KOPT-K1 (cell line): ENCODE measurements around the gene ARHGAP26.

Experiments used
- H3K27ac ChIP-seq: fragments of 200-600 bp; sonication (generic); 2 replicates; pipeline ENCODE4 v1.5.1; 2016; ENCODE audit warnings: antibody characterized with exemption, mild to moderate bottlenecking, low read depth, low read length; ENCODE audit not compliant: poor library complexity, severe bottlenecking
- H3K36me3 ChIP-seq: fragments of 200-600 bp; sonication (generic); 2 replicates; pipeline ENCODE4 v1.5.1; 2017; ENCODE audit warnings: antibody characterized with exemption, mild to moderate bottlenecking, low read length, moderate library complexity; ENCODE audit not compliant: insufficient read depth
- H3K9me3 ChIP-seq: fragments of 200-600 bp; sonication (generic); 2 replicates; pipeline ENCODE4 v1.5.1; 2017; ENCODE audit warnings: antibody characterized with exemption, low read length, mild to moderate bottlenecking; ENCODE audit not compliant: insufficient read depth, poor library complexity, severe bottlenecking

Gene ARHGAP26

GRCh38 chr5:142969624-142970439 lies 199.7 kb downstream of the ARHGAP26 start:
- H3K9me3 ChIP-seq, result no peaks in the 10 kb centered on the region
- no peaks in the 10 kb centered on the region for H3K36me3 ChIP-seq
- no peak overlapping the region for H3K27ac ChIP-seq

GRCh38 chr5:142970440-142971030 lies 200.4 kb downstream of the ARHGAP26 start:
- Histone ChIP-seq H3K9me3 (no peaks in the 10 kb centered on the region), H3K36me3 (no peaks in the 10 kb centered on the region), H3K27ac (no peak overlapping the region)

DNA sequence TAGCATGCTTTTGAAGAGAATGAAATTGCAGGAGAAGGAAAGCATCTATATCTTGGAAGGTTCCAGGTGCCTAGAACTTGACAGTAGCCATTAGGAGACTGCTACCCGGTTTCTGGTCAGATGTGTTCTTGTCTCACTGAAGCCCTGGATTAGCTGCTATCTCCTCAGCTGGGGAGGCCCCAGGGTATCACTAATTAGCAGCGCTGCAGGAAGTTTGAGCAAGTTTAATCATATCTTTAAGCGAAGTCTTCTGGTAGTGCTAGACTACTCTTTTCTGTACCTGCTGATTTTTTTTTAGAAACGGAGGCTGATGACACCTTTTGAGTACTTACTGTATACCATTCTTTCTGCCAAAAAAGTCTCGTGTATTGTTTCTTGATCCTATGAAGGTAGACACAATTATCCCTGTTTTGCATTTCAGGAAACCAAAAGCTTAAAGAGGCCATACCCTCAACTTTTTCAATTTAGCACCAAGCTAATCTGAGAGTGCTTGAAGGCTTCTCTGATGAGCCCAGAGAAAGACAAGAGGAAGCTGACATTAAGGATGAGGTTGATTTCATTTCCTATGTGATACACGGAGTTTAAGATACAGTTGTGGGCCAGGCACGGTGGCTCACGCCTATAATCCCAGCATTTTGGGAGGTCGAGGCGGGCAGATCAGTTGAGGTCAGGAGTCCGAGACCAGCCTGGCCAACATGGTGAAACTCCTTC lies 201.3 kb downstream of the ARHGAP26 start:
- H3K9me3 ChIP-seq, result no peaks in the 10 kb centered on the region
- no peak overlapping the region for H3K27ac ChIP-seq
- H3K36me3 ChIP-seq, result no peaks in the 10 kb centered on the region

DNA sequence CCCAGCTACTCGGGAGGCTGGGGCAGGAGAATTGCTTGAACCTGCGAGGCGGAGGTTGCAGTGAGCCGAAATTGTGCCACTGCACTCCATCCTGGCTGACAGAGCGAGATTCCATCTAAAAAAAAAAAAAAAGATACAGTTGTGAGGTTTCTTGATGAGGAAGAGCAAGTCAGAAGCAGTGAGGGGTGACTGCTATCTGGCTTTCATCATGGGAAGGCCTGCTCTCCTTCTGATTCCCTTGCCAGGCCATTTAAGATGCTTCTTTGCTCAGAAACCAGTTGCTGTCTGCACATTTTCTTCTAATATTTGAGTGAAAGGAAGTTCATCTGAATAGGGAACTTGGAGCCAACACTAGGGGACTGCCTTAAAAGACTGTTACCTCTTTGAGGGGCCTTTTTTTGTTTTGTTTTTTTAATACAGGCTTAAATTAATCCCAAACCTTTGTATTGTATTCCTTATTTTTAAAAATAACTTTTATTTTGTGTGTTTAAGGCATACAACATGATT lies 201.9 kb downstream of the ARHGAP26 start:
- Histone ChIP-seq H3K36me3 (no peaks in the 10 kb centered on the region), H3K9me3 (no peaks in the 10 kb centered on the region), H3K27ac (no peak overlapping the region)

GRCh38 chr5:142973932-142974331 lies 203.8 kb downstream of the ARHGAP26 start:
- no peaks in the 10 kb centered on the region for H3K9me3 ChIP-seq
- no peaks in the 10 kb centered on the region for H3K36me3 ChIP-seq
- H3K27ac ChIP-seq, result no peak overlapping the region

DNA sequence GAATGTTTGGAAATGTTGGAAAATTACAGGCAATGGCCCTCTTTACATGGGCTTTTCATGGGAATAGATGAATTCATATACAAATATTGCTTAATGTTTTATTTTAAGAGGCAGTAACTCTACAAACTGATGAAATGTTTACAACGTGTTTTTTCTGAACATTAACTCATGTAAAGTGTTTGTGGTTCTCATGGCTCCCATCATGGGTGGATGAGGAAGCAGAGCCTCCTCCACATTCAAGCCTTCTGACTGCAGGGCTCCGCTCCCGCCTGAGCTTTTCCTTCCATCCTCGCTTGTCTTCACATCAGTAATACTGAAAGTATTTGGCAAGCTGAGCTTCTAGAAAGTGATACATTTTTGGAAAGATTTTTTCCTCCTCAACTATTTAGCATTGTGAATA lies 204.2 kb downstream of the ARHGAP26 start:
- H3K9me3 ChIP-seq, result no peaks in the 10 kb centered on the region
- H3K27ac ChIP-seq, result no peak overlapping the region
- no peaks in the 10 kb centered on the region for H3K36me3 ChIP-seq

DNA sequence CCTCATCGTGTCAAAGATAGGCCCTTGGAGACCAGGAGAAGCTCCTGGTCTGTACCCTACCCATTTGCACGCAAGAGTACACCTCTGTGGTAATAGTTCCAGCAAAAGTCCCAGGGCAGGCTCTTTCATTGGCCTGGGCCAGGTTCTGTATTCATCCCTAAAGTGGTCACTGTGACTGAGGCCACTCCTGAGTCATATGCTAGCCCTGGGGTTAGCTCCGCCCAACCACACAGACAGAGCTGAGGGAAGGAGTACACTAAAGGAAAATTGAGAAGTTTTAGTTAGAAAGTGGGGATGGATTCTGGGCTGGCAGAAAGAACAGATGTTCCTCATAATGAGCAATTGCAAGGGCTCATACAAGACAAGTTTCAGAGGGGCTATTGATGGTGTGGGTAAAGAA lies 206.7 kb downstream of the ARHGAP26 start:
- Histone ChIP-seq H3K27ac (no peak overlapping the region), H3K36me3 (no peaks in the 10 kb centered on the region)

GRCh38 chr5:142977363-142978051 lies 207.3 kb downstream of the ARHGAP26 start:
- Histone ChIP-seq H3K36me3 (no peaks in the 10 kb centered on the region), H3K9me3 (no peaks in the 10 kb centered on the region), H3K27ac (no peak overlapping the region)

More for the DNA sequence above, 206.7 kb downstream of the ARHGAP26 start:
- H3K9me3 ChIP-seq, result no peaks in the 10 kb centered on the region

DNA sequence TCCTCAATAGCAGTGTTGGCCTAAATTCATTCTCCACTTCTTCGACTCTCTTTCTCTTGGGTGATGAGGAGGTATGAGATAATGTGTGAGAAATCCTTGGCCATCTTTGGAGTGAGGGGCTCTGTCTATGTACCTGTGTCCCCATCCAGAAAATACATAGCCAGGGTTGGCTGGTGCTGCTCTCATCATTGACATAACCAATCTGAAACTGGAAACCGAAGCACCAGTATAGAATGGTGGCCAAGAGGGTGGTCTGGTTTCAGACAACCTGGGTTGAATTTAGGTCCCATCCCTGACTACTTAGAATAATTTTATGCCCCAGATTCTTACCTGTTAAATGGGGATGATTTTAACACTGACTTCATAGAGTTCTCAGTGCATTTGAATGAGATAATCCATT lies 208.1 kb downstream of the ARHGAP26 start:
- no peaks in the 10 kb centered on the region for H3K9me3 ChIP-seq
- H3K27ac ChIP-seq, result no peak overlapping the region

GRCh38 chr5:142978726-142979125 lies 208.5 kb downstream of the ARHGAP26 start:
- H3K27ac ChIP-seq, result no peak overlapping the region
- H3K36me3 ChIP-seq, result no peaks in the 10 kb centered on the region
- no peaks in the 10 kb centered on the region for H3K9me3 ChIP-seq

More for the DNA sequence above, 208.1 kb downstream of the ARHGAP26 start:
- H3K36me3 ChIP-seq, result no peaks in the 10 kb centered on the region

GRCh38 chr5:142979636-142980035 lies 209.5 kb downstream of the ARHGAP26 start:
- H3K36me3 ChIP-seq, result no peaks in the 10 kb centered on the region
- no peak overlapping the region for H3K27ac ChIP-seq

DNA sequence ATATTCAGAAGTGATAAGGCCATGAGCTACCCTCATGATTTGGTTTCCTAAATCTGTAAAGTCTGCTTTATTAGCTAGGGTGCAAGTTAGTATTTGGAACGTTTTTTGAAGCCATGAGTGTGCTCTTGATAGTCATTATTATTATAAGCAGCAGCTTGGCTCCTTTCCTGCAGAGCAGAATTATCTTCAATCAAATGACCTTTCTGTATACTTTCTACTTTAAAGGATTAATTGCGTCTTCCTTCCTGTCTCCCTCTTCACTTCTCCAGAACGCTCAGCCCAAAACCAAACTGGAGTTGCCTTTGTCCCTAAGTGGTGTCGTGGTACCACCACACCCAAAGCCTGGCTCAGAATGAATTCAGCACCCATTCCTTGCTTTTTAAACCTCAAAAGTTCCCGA lies 211.3 kb downstream of the ARHGAP26 start:
- H3K9me3 ChIP-seq, result peaks cover 3% of the 10 kb centered on the region
- H3K27ac ChIP-seq, result no peak overlapping the region
- H3K36me3 ChIP-seq, result no peaks in the 10 kb centered on the region

More at GRCh38 chr5:142979636-142980035, 209.5 kb downstream of the ARHGAP26 start:
- H3K9me3 ChIP-seq, result no peaks in the 10 kb centered on the region

GRCh38 chr5:142981886-142982820 lies 212.0 kb downstream of the ARHGAP26 start:
- peaks cover 7% of the 10 kb centered on the region for H3K9me3 ChIP-seq
- no peak overlapping the region for H3K27ac ChIP-seq
- no peaks in the 10 kb centered on the region for H3K36me3 ChIP-seq

DNA sequence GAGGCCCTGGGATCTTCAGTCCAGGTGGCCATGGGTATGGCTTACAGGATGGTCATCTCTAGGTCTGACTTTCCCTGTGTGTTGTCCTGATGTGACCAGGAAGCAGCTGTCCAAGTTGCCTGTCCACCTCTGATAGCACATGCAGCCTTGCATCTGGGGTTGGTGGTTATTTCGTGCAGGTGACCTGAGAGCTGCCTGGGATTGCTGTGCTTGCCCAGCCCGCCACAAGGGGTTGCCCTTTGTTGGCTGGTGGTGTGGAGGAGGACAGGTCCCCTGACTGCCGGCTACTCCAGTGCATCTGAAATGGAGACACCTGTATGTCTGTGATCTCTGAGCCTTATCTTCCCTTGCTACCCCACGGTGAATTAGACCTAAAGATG lies 212.6 kb downstream of the ARHGAP26 start:
- Histone ChIP-seq H3K27ac (no peak overlapping the region), H3K36me3 (no peaks in the 10 kb centered on the region), H3K9me3 (peaks cover 7% of the 10 kb centered on the region)
